Measurements from ENCODE around the gene TMEM220.
"Not testable (repeated sequence)": the region's sequence is repeated elsewhere in the genome, so short reads cannot be mapped to it uniquely, and the experiment has no call there.

The TMEM220 gene

GRCh38 chr17:10754861-10755591 is 25.2 kb upstream of the TMEM220 start:
- no peak for DNase-seq (ENCODE audit: low read depth in 2 of 2)

GRCh38 chr17:10754109-10754508 is 24.3 kb upstream of the TMEM220 start:
- DNase-seq (ENCODE audit: low read depth in 2 of 2) = no peak

GRCh38 chr17:10752696-10753095 is 22.9 kb upstream of the TMEM220 start:
- no peak for DNase-seq (ENCODE audit: low read depth in 2 of 2)

- no peak for DNase-seq (ENCODE audit: low read depth in 2 of 2)
These were observed 21.7 kb upstream of the TMEM220 start for GRCh38 chr17:10751563-10751962.

- DNase-seq (ENCODE audit: low read depth in 2 of 2) = no peak
These were observed 20.4 kb upstream of the TMEM220 start for GRCh38 chr17:10750210-10750609.

GRCh38 chr17:10748531-10749181 is 18.8 kb upstream of the TMEM220 start:
- DNase-seq (ENCODE audit: low read depth in 2 of 2) = no peak

GRCh38 chr17:10745231-10745630 is 15.4 kb upstream of the TMEM220 start:
- no peak for DNase-seq (ENCODE audit: low read depth in 2 of 2)

GRCh38 chr17:10744501-10745000 is 14.7 kb upstream of the TMEM220 start:
- DNase-seq (ENCODE audit: low read depth in 2 of 2) = no peak

GRCh38 chr17:10743316-10744009 is 13.6 kb upstream of the TMEM220 start:
- DNase-seq (ENCODE audit: low read depth in 2 of 2) = no peak

- DNase-seq (ENCODE audit: low read depth in 2 of 2) = no peak
These were observed 12.6 kb upstream of the TMEM220 start for GRCh38 chr17:10742431-10742830.

GRCh38 chr17:10741416-10742135 is 11.8 kb upstream of the TMEM220 start:
- DNase-seq (ENCODE audit: low read depth in 2 of 2) = no peak

- DNase-seq (ENCODE audit: low read depth in 2 of 2) = no peak
These were observed 9.6 kb upstream of the TMEM220 start for GRCh38 chr17:10739386-10739785.

GRCh38 chr17:10738521-10739258 is 8.9 kb upstream of the TMEM220 start:
- no peak for DNase-seq (ENCODE audit: low read depth in 2 of 2)

GRCh38 chr17:10737736-10738135 is 7.9 kb upstream of the TMEM220 start:
- no peak for DNase-seq (ENCODE audit: low read depth in 2 of 2)

GRCh38 chr17:10737168-10737622 is 7.4 kb upstream of the TMEM220 start:
- DNase-seq (ENCODE audit: low read depth in 2 of 2) = no peak

GRCh38 chr17:10735821-10736220 is 6.0 kb upstream of the TMEM220 start:
- no peak for DNase-seq (ENCODE audit: low read depth in 2 of 2)

- no peak for DNase-seq (ENCODE audit: low read depth in 2 of 2)
These were observed 5.4 kb upstream of the TMEM220 start for GRCh38 chr17:10735251-10735650.

- DNase-seq (ENCODE audit: low read depth in 2 of 2) = no peak
These were observed 3.8 kb upstream of the TMEM220 start for GRCh38 chr17:10733666-10734065.

GRCh38 chr17:10732121-10732520 is 2.3 kb upstream of the TMEM220 start:
- DNase-seq (ENCODE audit: low read depth in 2 of 2) = not testable (repeated sequence)

- no peak for DNase-seq (ENCODE audit: low read depth in 2 of 2)
These were observed 1.6 kb upstream of the TMEM220 start for GRCh38 chr17:10731408-10731879.

- DNase-seq (ENCODE audit: low read depth in 2 of 2) = not testable (repeated sequence)
These were observed 424 bp upstream of the TMEM220 start for GRCh38 chr17:10730247-10730646.
